ENCODE measurements around the gene OR6B3.

GRCh38 chr2:240000671-240001070 lies 52.6 kb downstream of the OR6B3 start:
- no peak for TF ChIP-seq CTCF (conservative IDR thresholded peaks at IDR 0.05 in 1 of 2, IDR thresholded peaks at IDR 0.05 in 1 of 2; ENCODE audit: low read depth in 1 of 2, low read length in 2 of 2)
- TF ChIP-seq EZH2 (IDR thresholded peaks at IDR 0.05; ENCODE audit: low read length, missing control alignments), result no peak

All from fibroblast of lung (primary cell).